GM18498 (cell line): ENCODE data around the gene SMARCA4.
"Not testable (repeated sequence)": the region's sequence is repeated elsewhere in the genome, so short reads cannot be mapped to it uniquely, and the experiment has no call there.

Experiments
- ATAC-seq: cut with Tn5 transposase; IDR thresholded peaks from one replicate; pipeline ENCODE4 v1.9.1; 2021; ENCODE audit warnings: mild to moderate bottlenecking, moderate library complexity; ENCODE audit not compliant: unreplicated experiment

The SMARCA4 gene

DNA sequence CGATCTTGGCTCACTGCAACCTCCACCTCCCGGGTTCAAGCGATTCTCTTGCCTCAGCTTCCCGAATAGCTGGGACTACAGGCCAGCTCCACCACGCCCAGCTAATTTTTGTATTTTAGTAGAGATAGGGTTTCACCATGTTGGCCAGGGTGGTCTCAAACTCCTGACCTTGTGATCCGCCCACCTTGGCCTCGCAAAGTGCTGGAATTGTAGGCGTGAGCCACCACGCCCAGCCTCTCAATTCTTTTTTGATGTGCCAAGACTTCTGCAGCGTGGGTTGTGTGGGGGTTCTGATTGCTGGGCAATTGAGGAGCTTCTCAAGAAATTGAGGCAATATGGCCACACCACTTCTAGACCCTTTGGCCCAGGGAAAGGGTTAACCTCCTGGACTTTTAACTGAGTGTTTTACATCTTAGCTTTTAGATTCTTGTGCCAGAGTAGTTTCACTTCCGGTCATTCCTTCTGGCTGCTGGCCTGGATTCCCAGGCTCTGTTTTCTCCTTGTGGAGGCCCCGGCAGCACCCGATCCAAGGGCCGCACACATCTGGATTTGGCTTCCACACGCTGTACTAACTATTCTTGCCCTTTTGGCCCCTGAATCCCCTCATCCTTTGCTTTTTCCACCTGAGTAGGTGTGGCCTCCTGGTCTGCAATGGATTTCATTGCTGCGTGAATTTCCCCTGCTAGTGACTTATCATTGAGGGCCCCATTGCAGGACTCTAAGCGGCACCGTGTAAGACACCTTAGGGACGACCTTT is 14.7 kb downstream of the SMARCA4 start:
- no peak for ATAC-seq

DNA sequence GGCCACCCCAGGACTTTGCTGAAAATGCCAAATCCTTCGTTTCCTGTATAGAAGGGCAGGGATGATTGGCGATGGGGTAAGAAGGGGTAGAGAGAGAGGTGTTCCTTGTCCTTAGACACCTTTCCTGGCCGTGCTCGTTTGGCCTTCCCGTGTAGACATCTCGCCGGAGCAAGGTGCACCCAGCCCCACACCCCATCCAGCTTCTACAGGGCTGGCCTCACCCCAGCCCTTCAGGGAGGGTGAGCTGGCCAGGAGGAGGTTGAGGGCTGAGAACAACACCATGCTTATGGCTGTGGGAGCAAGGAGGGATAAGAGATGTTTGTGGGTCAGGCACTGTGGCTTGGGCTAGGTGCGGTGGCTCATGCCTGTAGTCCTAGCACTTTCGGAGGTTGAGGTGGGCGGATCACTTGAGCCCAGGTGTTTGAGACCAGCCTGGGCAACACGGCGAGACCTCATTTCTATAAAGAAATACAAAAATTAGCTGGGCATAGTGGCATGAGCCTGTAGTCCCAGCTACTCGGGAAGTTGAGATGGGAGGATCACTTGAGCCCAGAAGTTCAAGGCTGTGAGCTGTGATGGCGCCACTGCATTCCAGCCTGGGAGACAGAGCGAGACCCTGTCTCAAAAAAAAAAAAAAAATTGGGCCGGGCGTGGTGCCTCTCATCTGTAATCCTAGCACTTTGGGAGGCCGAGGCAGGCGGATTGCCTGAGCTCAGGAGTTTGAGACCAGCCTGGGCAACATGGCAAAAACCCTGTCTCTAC is 15.5 kb downstream of the SMARCA4 start:
- ATAC-seq = no peak

DNA sequence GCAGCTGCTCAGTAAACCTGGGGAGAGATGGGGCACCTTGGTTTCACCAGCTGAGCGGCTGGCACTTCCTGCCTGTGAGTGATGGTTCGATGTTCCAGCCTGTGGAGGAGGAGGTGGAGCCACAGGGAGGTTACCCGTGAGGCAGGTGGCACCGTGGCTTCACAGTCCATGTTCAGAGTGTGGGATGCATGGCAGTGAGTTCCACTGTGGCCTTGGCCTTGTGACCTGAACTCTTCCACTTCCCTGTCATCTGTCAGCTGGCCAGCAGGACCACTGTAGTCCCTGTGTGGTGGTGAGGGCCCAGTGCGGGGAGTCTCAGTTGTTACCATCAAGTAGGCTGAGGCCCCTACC is 16.9 kb downstream of the SMARCA4 start:
- no peak for ATAC-seq

DNA sequence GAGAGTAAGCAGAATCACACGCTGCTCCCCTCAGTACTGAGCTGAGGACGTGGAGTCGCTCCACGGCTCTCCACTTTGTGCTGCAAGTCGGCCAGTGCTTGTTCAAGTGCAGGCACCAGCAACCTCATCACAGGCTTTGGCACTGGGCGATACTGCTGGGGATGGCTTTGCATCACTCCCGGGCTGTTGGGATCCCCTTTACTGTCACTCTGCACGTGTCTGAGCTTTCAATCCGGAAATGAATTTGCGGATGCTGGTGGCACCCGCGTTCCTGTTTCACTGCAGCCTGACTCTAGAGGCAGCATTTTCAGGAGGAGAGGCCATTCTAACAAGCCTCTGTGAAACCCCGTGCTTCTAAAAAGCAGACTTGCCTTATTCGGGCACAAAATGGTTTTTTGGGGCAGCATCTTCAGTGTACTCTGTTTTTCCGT is 19.1 kb downstream of the SMARCA4 start:
- ATAC-seq = no peak

DNA sequence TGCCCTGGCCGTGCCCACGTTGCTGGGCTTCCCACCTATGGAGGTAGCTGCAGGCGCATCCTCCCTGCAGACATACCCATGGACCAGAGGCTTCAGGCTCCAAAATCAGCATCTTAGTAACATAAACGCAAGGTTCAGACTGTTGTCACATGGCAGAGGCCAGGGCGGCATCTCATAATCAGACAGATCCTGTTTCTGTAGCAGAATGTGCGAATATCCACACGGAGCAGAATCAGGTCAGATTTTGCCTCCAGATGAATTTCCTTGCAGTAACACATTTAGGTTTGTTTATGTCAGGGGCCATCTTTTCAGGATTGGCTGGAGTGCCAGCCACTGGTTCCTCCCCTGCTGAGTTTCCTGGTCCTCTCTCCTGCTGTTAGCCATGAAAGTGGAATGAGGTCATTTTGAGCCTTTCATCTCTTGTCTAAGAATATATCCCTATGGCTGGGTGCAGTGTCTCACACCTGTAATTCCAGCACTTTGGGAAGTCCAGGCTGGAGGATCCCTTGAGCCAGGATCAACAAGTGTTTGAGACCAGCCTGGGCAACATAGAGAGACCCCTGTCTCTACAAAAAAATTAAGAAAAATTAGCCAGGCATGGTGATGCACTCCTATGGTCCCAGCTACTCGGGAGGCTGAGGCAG is 20.5 kb downstream of the SMARCA4 start:
- no peak for ATAC-seq

DNA sequence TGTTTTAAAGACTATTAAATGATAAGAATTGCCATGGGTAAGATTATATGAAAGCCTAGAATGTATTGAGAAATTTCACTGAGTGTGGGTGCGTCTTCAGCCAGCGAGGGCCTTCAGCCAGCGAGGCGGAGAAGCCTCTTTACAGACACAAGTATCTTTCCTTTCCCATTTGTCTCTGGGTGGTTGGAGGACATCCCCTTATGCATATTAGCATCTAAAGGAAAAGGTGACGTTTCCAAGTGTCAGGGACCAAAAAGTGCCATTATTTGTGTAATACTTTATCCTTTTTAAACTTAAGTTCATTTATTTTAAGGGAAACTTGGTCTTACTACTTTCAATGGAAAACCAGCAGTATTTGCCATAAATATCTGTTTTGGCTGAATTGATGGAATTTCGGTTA is 22.2 kb downstream of the SMARCA4 start:
- ATAC-seq = no peak

DNA sequence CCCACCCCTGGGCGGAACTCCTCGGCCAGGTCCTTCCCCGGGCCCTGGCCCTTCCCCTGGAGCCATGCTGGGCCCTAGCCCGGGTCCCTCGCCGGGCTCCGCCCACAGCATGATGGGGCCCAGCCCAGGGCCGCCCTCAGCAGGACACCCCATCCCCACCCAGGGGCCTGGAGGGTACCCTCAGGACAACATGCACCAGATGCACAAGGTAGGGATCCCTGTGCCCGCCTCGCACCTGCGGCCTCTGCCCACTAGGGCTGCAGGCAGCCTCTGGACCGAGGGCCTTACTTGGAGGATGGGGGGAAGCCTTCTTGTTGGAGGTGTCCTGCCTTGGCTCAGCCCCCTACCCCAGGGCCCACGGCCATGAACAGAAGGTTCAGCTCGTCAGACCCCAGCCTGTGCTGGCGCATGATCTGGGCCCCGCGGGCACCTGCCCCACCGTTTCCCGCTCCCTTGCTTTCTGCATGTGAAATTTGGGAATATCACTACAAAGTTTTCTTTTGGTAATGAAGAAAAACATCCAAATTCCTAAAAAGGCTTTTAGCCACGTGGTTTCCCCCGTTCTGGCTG is 23.4 kb downstream of the SMARCA4 start:
- no peak for ATAC-seq

DNA sequence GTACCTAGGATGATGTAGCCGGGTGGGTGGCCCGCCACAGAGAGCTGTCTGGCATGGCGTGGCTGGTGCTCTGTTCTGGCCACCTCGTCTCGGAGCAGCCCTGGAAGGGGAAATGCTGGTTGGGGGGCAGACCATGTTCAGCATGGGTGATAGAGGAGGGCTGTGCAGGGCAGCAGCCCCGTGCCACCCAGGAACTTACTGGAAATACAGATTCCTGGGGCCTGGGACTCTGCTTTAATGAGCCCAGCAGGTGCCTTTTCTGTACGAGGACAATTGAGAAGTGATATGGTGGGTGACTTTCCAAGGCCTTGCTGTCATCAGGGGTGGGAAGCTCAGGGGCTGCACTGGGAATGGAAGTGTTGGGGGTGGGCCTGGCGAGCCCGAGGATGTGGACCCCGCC is 24.7 kb downstream of the SMARCA4 start:
- no peak for ATAC-seq

DNA sequence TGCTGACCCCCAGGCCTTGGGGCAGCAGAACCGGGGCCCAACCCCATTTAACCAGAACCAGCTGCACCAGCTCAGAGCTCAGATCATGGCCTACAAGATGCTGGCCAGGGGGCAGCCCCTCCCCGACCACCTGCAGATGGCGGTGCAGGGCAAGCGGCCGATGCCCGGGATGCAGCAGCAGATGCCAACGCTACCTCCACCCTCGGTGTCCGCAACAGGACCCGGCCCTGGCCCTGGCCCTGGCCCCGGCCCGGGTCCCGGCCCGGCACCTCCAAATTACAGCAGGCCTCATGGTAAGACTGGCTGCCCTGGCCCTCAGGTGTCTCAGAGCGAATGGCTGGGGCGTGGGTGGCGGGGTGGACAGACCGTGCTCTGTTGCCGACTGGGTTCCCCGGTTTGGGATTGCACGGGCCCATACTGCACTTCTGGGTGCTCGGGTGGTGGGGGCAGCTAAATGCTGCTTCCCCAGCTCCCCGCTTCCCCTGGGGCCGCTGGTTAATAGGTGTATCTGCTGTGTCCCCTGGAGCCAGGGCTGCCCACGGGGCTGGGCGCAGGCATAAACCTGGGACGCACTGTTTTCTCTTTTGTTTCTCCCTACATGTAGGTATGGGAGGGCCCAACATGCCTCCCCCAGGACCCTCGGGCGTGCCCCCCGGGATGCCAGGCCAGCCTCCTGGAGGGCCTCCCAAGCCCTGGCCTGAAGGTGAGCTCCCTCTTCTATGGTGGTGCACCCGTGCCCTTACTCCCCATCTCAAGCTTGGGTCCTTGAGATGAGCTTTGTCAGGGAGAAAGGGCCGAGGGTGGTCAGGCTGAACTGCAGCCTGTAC is 25.7 kb downstream of the SMARCA4 start:
- ATAC-seq = no peak

DNA sequence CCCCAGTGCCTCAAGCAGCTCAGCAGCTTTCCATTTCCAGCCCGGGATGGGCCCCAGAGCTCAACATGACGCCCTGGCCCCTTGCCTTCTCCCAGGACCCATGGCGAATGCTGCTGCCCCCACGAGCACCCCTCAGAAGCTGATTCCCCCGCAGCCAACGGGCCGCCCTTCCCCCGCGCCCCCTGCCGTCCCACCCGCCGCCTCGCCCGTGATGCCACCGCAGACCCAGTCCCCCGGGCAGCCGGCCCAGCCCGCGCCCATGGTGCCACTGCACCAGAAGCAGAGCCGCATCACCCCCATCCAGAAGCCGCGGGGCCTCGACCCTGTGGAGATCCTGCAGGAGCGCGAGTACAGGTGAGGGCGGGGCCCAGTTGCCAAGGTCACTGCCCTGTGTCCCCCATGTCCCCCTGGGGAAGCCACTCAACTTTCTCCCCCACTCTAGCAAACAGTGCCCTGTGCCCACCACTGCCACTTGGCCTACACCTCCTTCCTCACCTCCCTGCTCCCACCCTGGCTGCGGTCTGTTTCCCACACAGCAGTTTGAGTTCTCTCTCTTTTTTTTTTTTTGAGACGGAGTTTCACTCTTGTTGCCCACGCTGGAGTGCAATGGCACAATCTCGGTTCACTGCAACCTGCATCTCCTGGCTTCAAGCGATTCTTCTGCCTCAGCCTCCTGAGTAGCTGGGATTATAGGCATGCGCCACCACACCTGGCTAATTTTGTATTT is 26.9 kb downstream of the SMARCA4 start:
- ATAC-seq = no peak

DNA sequence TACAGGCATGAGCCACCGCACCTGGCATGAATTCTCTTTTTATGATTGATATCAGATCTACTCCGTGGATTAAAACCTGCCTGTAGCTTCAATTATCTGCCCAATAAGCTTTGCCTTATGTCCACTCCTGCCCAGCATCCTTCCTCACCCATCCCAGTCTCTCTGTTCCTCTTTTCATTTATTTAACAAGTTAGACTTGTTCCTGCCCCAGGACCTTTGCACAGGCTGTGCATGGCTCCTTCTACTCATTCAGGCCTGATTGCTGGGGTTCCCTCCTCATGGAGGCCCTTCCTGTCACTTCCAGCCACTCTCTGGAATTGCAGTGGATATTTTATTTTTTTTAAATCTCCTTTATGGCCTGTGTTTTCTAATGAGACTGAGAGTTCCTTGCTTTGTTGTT is 27.6 kb downstream of the SMARCA4 start:
- no peak for ATAC-seq

DNA sequence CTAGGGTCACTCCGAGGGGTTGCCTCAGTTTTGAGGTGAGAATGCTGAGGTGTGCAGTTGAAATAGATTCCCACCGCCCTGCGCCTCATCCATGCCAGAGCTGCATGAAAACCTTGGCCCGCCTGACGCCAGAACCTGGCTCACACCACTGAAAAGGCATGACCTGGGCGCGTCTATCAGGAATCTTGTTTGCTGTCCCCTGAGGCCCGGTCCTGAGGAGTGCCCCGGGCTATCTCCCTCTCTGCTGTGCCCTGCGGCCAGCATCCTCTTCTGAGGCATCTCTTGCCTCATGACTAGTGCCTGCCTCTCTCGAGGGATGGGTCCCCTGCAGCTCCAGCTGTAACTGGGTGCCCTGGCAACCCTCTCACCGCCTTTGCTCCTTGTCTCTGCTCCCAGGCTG is 28.1 kb downstream of the SMARCA4 start:
- no peak for ATAC-seq

DNA sequence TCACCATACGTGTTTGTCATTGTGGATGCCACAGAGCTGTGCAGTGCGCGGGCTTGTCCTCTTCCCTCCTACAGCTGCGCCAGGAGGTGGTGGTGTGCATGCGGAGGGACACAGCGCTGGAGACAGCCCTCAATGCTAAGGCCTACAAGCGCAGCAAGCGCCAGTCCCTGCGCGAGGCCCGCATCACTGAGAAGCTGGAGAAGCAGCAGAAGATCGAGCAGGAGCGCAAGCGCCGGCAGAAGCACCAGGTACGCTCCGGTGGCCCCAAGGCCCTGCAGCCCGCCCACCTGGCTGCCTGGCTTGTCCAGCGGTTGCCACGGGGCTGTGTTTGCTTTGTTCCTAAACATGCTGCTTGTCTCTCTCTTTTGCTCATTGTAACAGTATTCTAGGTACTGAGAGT is 30.2 kb downstream of the SMARCA4 start:
- no peak for ATAC-seq

DNA sequence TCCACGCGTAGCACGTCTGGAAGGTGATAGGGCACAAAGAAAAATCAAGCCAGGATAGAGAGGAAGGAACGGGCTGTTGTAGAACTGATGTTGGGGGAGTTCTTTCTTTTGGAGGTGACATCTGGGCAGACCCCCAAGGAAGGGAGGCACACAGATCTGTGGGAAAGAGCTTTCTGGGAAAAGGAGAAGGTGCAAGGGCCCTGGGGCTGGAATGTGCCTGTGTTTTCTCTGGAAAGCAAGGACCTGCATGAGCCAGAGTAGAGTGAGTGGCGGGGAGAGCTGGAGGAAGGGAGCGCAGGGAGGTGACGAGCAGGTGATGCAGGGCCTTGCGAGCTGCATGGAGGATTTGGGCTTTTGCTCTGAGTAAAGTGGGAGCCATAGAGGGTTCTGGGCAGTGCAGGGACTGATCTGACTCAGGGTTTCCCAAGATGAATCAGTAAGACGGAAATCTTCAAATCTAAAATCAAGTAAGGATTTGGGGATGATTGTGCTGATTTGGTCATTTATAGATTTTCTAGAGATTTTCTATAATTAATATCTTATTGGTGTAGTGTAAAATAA is 30.8 kb downstream of the SMARCA4 start:
- ATAC-seq = no peak

DNA sequence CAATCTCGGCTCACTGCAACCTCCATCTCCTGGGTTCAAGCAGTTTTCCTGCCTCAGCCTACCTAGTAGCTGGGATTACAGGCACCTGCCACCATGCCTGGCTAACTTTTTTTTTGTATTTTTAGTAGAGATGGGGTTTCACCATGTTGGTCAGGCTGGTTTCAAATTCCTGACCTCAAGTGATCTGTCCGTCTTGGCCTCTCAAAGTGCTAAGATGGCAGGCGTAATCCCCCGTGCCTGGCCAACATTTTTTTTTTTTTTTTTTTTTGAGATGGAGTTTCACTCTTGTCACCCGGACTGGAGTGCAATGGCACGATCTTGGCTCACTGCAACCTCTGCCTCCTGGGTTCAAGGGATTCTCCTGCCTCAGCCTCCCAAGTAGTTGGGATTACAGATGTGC is 31.3 kb downstream of the SMARCA4 start:
- not testable (repeated sequence) for ATAC-seq

DNA sequence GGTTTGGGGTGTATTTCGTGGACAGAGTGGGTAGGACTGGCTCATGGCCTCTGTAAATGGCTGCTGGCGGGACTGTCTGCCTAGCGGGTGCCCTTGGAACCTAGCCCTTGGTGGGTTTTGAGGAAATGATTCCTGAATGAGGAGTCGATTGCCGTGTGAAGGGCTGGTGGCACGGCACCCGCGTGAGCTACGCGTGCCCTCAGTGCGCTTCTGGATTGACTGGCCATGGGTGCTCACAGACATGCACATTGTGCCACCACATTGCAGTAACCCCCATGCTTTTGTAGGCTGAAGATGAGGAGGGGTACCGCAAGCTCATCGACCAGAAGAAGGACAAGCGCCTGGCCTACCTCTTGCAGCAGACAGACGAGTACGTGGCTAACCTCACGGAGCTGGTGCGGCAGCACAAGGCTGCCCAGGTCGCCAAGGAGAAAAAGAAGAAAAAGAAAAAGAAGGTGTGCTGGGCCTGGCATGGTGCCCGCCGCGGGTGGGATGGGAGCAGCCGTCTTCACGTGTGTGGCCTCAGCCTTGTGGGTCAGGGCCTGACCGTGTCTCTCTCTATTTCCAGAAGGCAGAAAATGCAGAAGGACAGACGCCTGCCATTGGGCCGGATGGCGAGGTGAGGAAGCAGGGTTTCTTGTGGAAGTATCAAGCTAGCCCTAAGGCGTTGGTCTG is 35.2 kb downstream of the SMARCA4 start:
- ATAC-seq = no peak

DNA sequence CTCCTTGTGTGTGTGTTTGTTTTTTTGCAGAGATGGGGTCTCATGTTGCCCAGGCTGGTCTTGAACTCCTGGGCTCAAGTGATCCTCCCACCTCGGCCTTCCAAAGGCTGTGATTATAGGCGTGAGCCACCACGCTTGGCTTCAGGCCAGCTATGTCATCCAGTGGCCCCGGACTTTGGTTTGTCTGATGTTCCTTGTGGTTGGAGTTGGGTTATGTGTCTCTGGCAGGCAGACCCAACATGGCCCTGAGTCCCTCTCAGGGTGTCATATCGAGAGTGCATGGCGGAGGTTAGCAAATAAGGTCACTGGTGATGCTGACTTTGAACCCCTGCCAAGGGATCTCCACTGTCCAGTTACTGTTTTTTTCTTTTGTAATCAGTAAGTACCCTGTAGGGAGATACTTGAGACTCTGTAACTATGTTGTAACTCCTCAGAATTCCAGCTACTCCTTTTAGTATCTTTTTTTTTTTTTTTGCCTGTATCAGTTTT is 37.3 kb downstream of the SMARCA4 start:
- no peak for ATAC-seq

DNA sequence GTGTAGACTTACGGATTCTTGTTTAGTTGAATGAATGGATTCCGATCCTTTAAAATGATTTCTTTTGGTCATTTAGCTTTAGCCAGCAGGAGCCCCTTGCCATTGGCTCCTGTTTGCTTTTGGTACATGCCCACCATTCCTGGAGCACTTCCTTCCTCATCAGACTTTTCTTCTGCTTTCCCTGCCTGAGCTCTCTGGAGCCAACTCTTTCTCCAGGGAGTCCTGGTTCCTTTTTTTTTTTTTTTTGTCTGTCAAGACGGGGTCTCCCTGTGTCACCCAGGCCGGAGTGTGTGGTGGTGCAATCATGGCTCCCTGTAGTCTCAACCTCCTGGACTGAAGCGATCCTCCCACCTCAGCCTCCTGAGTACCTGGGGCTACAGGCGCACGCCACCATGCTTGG is 37.8 kb downstream of the SMARCA4 start:
- no peak for ATAC-seq

DNA sequence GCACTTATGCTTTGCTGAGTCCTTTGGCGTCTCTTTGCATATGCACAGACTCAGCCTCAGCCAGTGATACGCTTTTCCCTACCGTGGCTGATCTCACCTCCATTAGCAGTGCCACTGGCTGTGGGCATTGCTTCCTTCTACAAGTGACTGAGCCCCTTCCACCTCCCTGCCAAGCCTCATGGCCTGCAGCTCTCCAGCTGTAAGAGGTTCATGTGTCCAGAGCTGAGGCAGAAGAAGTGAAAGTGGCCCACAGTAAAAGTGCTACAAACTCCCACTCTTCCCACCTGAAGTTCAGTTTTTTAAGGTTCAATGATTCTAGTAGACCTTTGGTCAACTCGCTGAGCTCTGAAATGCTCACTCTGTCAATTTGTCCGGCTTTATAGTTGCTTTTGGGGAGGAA is 44.7 kb downstream of the SMARCA4 start:
- no peak for ATAC-seq
